K562 (cell line): Measurements from ENCODE around the gene SCO1. TPM values are rescaled to one million over a fixed set of nuclear protein-coding genes. Genes with fewer than 3 reads are reported as not detected.

Experiments used
- TARDBP ChIP-seq: fragments of 450-650 bp; IDR thresholded peaks from 2 replicates; pipeline ENCODE4 v1.6.1; 2016
- polyA plus RNA-seq, 8 experiments: library from polyadenylated mRNA; depleted of rRNA in 4 of 8; stranded (reverse) in 5 of 8; unstranded in 3 of 8; fragments of >200 nt; fragmentation: Nextera tagmentation in 2 of 8; fragmentation: Illumina TruSeq in 1 of 8; extraction: Ambion mirVana in 2 of 8; extraction: Trizol in 1 of 8; gene quantifications; 2 replicates each; pipeline versions ENCODE4 v1.2.1 to v1.2.3, GENCODE V29; 2011 to 2014; ENCODE audit warnings: inconsistent platforms in 1 of 8, missing spikeins in 1 of 8
- total RNA-seq, 7 experiments: library from RNA; depleted of rRNA in 6 of 7; stranded (reverse); fragments of >200 nt in 6 of 7; fragmentation: Illumina TruSeq in 2 of 7; extraction: Trizol in 2 of 7; gene quantifications; 2 replicates each; pipeline versions ENCODE4 v1.2.1 to v1.2.3, GENCODE V29; 2011 to 2021; ENCODE audit warnings: low replicate concordance in 1 of 7
- TF ChIP-seq, protein P1 (sequence below): conservative IDR thresholded peaks from 2 replicates; pipeline ENCODE4 v1.6.1; 2011; ENCODE audit warnings: low read depth, mild to moderate bottlenecking, low read length; ENCODE audit not compliant: control insufficient read depth

SCO1 gene
- total and polyA plus RNA-seq, 9 of the 15 experiments (the other 6 are each of a cell fraction or from before 2014, with no cell fraction given) = 7.1 to 40.9 (median 22.1) TPM

DNA sequence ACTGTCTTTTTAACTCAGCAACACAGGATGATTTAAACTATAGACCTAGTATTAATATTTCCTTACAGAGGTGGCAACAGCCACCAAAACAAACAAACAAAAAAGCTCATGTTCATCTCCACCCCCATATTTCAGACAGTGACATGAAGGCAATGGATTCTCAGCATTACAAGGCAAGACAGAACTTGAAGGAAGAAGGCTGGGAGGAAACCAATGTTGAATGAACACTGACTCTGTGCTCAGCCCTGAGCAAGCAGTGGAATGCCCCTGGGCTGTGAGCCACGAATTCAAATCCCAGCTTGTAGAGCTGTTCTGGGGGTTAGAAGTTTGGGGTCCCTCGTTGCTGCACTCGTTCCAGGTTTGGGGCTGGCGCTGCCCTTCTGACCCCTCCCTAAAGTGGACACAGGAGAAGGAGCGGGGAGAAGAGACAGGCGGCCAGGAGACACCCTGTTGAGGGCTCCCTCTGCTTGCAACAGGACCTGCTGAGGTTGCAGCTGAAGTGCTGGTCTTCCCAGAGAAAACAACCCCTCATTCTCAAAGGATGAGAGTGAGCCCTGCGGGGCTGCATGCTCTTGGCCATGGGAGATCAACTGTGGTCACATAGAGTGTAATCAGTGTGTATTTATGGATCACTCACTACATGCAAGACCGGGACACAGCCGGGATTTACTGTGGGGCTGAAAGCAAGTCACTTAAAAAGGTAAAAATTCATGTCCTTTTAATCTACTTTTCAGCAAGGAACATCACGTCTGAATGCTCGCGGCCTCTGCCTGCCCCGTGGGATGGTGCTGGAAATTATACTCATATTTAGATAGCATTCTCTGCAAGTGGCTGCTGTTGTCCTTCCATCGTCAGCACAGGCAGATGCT, 74.5 kb downstream of the SCO1 start (continued):
- TF ChIP-seq, protein P1, sequence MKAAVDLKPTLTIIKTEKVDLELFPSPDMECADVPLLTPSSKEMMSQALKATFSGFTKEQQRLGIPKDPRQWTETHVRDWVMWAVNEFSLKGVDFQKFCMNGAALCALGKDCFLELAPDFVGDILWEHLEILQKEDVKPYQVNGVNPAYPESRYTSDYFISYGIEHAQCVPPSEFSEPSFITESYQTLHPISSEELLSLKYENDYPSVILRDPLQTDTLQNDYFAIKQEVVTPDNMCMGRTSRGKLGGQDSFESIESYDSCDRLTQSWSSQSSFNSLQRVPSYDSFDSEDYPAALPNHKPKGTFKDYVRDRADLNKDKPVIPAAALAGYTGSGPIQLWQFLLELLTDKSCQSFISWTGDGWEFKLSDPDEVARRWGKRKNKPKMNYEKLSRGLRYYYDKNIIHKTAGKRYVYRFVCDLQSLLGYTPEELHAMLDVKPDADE = no peak
- no peak for TF ChIP-seq TARDBP

Other genes starting within 250 kb of the SCO1 start
Only the 7 nearest of the 8 such genes appear.
- not detected in 2 replicates for gene MYH1, start 179.0 kb downstream of the SCO1 start, total RNA-seq (2014; rRNA removed)
- not detected in 2 replicates for gene MYH1, start 179.0 kb downstream of the SCO1 start, total RNA-seq (2014; rRNA removed; fragmentation: Illumina TruSeq; extraction: Trizol)
- not detected in 2 replicates for gene MYH1, start 179.0 kb downstream of the SCO1 start, total RNA-seq (2015; rRNA removed; fragmentation: Illumina TruSeq; extraction: Trizol)
- not detected in 2 replicates for gene MYH1, start 179.0 kb downstream of the SCO1 start, total RNA-seq (2021)
- gene MYH1, start 179.0 kb downstream of the SCO1 start, polyA plus RNA-seq (2011; rRNA removed) = not detected in 2 replicates
- gene MYH1, start 179.0 kb downstream of the SCO1 start, polyA plus RNA-seq (2014; fragmentation: Illumina TruSeq; extraction: Trizol) = not detected in 2 replicates
- gene MYH1, start 179.0 kb downstream of the SCO1 start, polyA plus RNA-seq (2014; fragmentation: Nextera tagmentation; extraction: Ambion mirVana) = not detected
- not detected in 2 replicates for gene MYH1, start 179.0 kb downstream of the SCO1 start, polyA plus RNA-seq (2014; rRNA removed)
- not detected in 2 replicates for gene MYH2, start 147.9 kb downstream of the SCO1 start, total RNA-seq (2014; rRNA removed)
- gene MYH2, start 147.9 kb downstream of the SCO1 start, total RNA-seq (2014; rRNA removed; fragmentation: Illumina TruSeq; extraction: Trizol) = not detected in 2 replicates
- not detected in 2 replicates for gene MYH2, start 147.9 kb downstream of the SCO1 start, total RNA-seq (2015; rRNA removed; fragmentation: Illumina TruSeq; extraction: Trizol)
- gene MYH2, start 147.9 kb downstream of the SCO1 start, total RNA-seq (2021) = not detected in 2 replicates
- not detected in 2 replicates for gene MYH2, start 147.9 kb downstream of the SCO1 start, polyA plus RNA-seq (2011; rRNA removed)
- not detected in 2 replicates for gene MYH2, start 147.9 kb downstream of the SCO1 start, polyA plus RNA-seq (2014; fragmentation: Illumina TruSeq; extraction: Trizol)
- gene MYH2, start 147.9 kb downstream of the SCO1 start, polyA plus RNA-seq (2014; fragmentation: Nextera tagmentation; extraction: Ambion mirVana) = not detected
- not detected in 2 replicates for gene MYH2, start 147.9 kb downstream of the SCO1 start, polyA plus RNA-seq (2014; rRNA removed)
- 0.12 and 0.36 TPM in 2 replicates for gene MYH3, start 40.2 kb downstream of the SCO1 start, total RNA-seq (2014; rRNA removed)
- gene MYH3, start 40.2 kb downstream of the SCO1 start, total RNA-seq (2014; rRNA removed; fragmentation: Illumina TruSeq; extraction: Trizol) = 0.38 and 0.44 TPM in 2 replicates
- 0.30 and 0.51 TPM in 2 replicates for gene MYH3, start 40.2 kb downstream of the SCO1 start, total RNA-seq (2015; rRNA removed; fragmentation: Illumina TruSeq; extraction: Trizol)
- gene MYH3, start 40.2 kb downstream of the SCO1 start, total RNA-seq (2021) = 0.07 and 0.35 TPM in 2 replicates
- 0.75 and 0.91 TPM in 2 replicates for gene MYH3, start 40.2 kb downstream of the SCO1 start, polyA plus RNA-seq (2011; rRNA removed)
- gene MYH3, start 40.2 kb downstream of the SCO1 start, polyA plus RNA-seq (2014; fragmentation: Illumina TruSeq; extraction: Trizol) = 0.44 and 0.51 TPM in 2 replicates
- gene MYH3, start 40.2 kb downstream of the SCO1 start, polyA plus RNA-seq (2014; fragmentation: Nextera tagmentation; extraction: Ambion mirVana) = under 1 TPM in 1 of 2 experiments, not detected in 1; 0.31 TPM
- gene MYH3, start 40.2 kb downstream of the SCO1 start, polyA plus RNA-seq (2014; rRNA removed) = 0.22 and 0.24 TPM in 2 replicates
- 4.0 and 4.7 TPM in 2 replicates for gene ADPRM, start 61 bp upstream of the SCO1 start, total RNA-seq (2014; rRNA removed)
- gene ADPRM, start 61 bp upstream of the SCO1 start, total RNA-seq (2014; rRNA removed; fragmentation: Illumina TruSeq; extraction: Trizol) = 9.0 and 10.0 TPM in 2 replicates
- gene ADPRM, start 61 bp upstream of the SCO1 start, total RNA-seq (2015; rRNA removed; fragmentation: Illumina TruSeq; extraction: Trizol) = 4.6 and 5.2 TPM in 2 replicates
- 5.1 and 5.3 TPM in 2 replicates for gene ADPRM, start 61 bp upstream of the SCO1 start, total RNA-seq (2021)
- gene ADPRM, start 61 bp upstream of the SCO1 start, polyA plus RNA-seq (2011; rRNA removed) = 11.4 and 11.5 TPM in 2 replicates
- gene ADPRM, start 61 bp upstream of the SCO1 start, polyA plus RNA-seq (2014; fragmentation: Illumina TruSeq; extraction: Trizol) = 6.0 and 6.2 TPM in 2 replicates
- gene ADPRM, start 61 bp upstream of the SCO1 start, polyA plus RNA-seq (2014; fragmentation: Nextera tagmentation; extraction: Ambion mirVana) = 10 to 100 TPM; 13.8 to 17.6 TPM
- 5.5 and 5.6 TPM in 2 replicates for gene ADPRM, start 61 bp upstream of the SCO1 start, polyA plus RNA-seq (2014; rRNA removed)
- not detected in 2 replicates for gene TMEM220, start 32.5 kb upstream of the SCO1 start, total RNA-seq (2014; rRNA removed)
- not detected in 2 replicates for gene TMEM220, start 32.5 kb upstream of the SCO1 start, total RNA-seq (2014; rRNA removed; fragmentation: Illumina TruSeq; extraction: Trizol)
- not detected in 2 replicates for gene TMEM220, start 32.5 kb upstream of the SCO1 start, total RNA-seq (2015; rRNA removed; fragmentation: Illumina TruSeq; extraction: Trizol)
- gene TMEM220, start 32.5 kb upstream of the SCO1 start, total RNA-seq (2021) = not detected in 2 replicates
- gene TMEM220, start 32.5 kb upstream of the SCO1 start, polyA plus RNA-seq (2011; rRNA removed) = not detected in 2 replicates
- gene TMEM220, start 32.5 kb upstream of the SCO1 start, polyA plus RNA-seq (2014; fragmentation: Illumina TruSeq; extraction: Trizol) = not detected in 2 replicates
- not detected for gene TMEM220, start 32.5 kb upstream of the SCO1 start, polyA plus RNA-seq (2014; fragmentation: Nextera tagmentation; extraction: Ambion mirVana)
- gene TMEM220, start 32.5 kb upstream of the SCO1 start, polyA plus RNA-seq (2014; rRNA removed) = not detected in 2 replicates
- gene TMEM238L, start 106.6 kb upstream of the SCO1 start, total RNA-seq (2014; rRNA removed) = not detected in 2 replicates
- gene TMEM238L, start 106.6 kb upstream of the SCO1 start, total RNA-seq (2014; rRNA removed; fragmentation: Illumina TruSeq; extraction: Trizol) = not detected in 2 replicates
- not detected in 2 replicates for gene TMEM238L, start 106.6 kb upstream of the SCO1 start, total RNA-seq (2015; rRNA removed; fragmentation: Illumina TruSeq; extraction: Trizol)
- not detected in 2 replicates for gene TMEM238L, start 106.6 kb upstream of the SCO1 start, total RNA-seq (2021)
- gene TMEM238L, start 106.6 kb upstream of the SCO1 start, polyA plus RNA-seq (2011; rRNA removed) = not detected in 2 replicates
- not detected in 2 replicates for gene TMEM238L, start 106.6 kb upstream of the SCO1 start, polyA plus RNA-seq (2014; fragmentation: Illumina TruSeq; extraction: Trizol)
- not detected for gene TMEM238L, start 106.6 kb upstream of the SCO1 start, polyA plus RNA-seq (2014; fragmentation: Nextera tagmentation; extraction: Ambion mirVana)
- not detected in 2 replicates for gene TMEM238L, start 106.6 kb upstream of the SCO1 start, polyA plus RNA-seq (2014; rRNA removed)
- not detected in 2 replicates for gene PIRT, start 140.6 kb upstream of the SCO1 start, total RNA-seq (2014; rRNA removed)
- gene PIRT, start 140.6 kb upstream of the SCO1 start, total RNA-seq (2014; rRNA removed; fragmentation: Illumina TruSeq; extraction: Trizol) = not detected in 2 replicates
- not detected in 2 replicates for gene PIRT, start 140.6 kb upstream of the SCO1 start, total RNA-seq (2015; rRNA removed; fragmentation: Illumina TruSeq; extraction: Trizol)
- gene PIRT, start 140.6 kb upstream of the SCO1 start, total RNA-seq (2021) = not detected in 2 replicates
- gene PIRT, start 140.6 kb upstream of the SCO1 start, polyA plus RNA-seq (2011; rRNA removed) = not detected in 2 replicates
- gene PIRT, start 140.6 kb upstream of the SCO1 start, polyA plus RNA-seq (2014; fragmentation: Illumina TruSeq; extraction: Trizol) = not detected in 2 replicates
- not detected for gene PIRT, start 140.6 kb upstream of the SCO1 start, polyA plus RNA-seq (2014; fragmentation: Nextera tagmentation; extraction: Ambion mirVana)
- not detected in 2 replicates for gene PIRT, start 140.6 kb upstream of the SCO1 start, polyA plus RNA-seq (2014; rRNA removed)